Mucosa of descending colon (tissue), 3 donors: ENCODE data around the gene RP2. TPM values are rescaled to one million over a fixed set of nuclear protein-coding genes. Genes with fewer than 3 reads are reported as not detected.

Source experiments
- ATAC-seq: fragments of 200-7000 bp; cut with Tn5 transposase; one replicate; pipeline ENCODE4 v1.9.1; 2020; ENCODE audit warnings: mild to moderate bottlenecking, moderate library complexity
- DNase-seq, 3 donors: peaks; one replicate each; pipeline ENCODE4 v3.0.0-alpha.2; 2020
- H3K36me3 ChIP-seq: fragments of 200-600 bp; one replicate; pipeline ENCODE4 v1.8.0; 2021; ENCODE audit warnings: low read depth, mild to moderate bottlenecking
- H3K4me1 ChIP-seq: fragments of 200-600 bp; one replicate; pipeline ENCODE4 v1.8.0; 2021; ENCODE audit warnings: low read depth, mild to moderate bottlenecking
- H3K4me3 ChIP-seq: fragments of 200-600 bp; one replicate; pipeline ENCODE4 v1.8.0; 2021; ENCODE audit warnings: mild to moderate bottlenecking
- H3K9me3 ChIP-seq: fragments of 200-600 bp; one replicate; pipeline ENCODE4 v1.8.0; 2021; ENCODE audit warnings: mild to moderate bottlenecking
- CTCF ChIP-seq: fragments of 200-600 bp; IDR thresholded peaks from one replicate; pipeline ENCODE4 v1.8.0; 2022; ENCODE audit warnings: antibody characterized with exemption, mild to moderate bottlenecking
- intact Hi-C, 2 donors: fragments of 100-400 bp; cut with DNase I in 1 of 2; cut with micrococcal nuclease in 1 of 2; formaldehyde crosslinking; loops; one replicate each; pipeline versions ENCODE4 v1.11.0 to v1.11.1; 2022; cut with DNase I, micrococcal nuclease
- total RNA-seq, 3 donors: library from RNA; stranded (reverse); fragmentation: NEBNext Ultra II Directional in 2 of 3; extraction: Animal tissue kit (Norgen Biotek cat#: 25700) in 2 of 3; gene quantifications; one replicate each; pipeline versions ENCODE4 v1.2.1 to v1.2.4, GENCODE V29; 2021 to 2023
- donor health status: DM: no; HTN: no; CAD: no; lungs with moderate emphysema.
- donor health status: DM: no; HTN: no; CAD: no.
- donor health status: DM: no; HTN: yes; CAD: no.

The RP2 gene
- total RNA-seq, 3 donors from 2014 or later: 12.1 to 16.9 (median 13.8) TPM

GRCh38 chrX:46903458-46904242 is 66.8 kb downstream of the RP2 start:
- DNase-seq (peak; percentile 80 to 82 (median 81)), ATAC-seq (peak; percentile 99)
- TF ChIP-seq CTCF: peak; percentile 36
- H3K4me3 ChIP-seq: no peak overlapping the region
- no peaks in the 10 kb centered on the region for H3K36me3 ChIP-seq
- H3K4me1 ChIP-seq: no peaks in the 10 kb centered on the region
- H3K9me3 ChIP-seq: no peaks in the 10 kb centered on the region
- intact Hi-C loops: no loop called here

GRCh38 chrX:46904626-46905025 is 67.8 kb downstream of the RP2 start:
- no peak for DNase-seq
- no peak overlapping the region for H3K4me3 ChIP-seq
- no peak for ATAC-seq
- no peaks in the 10 kb centered on the region for H3K9me3 ChIP-seq
- H3K36me3 ChIP-seq: no peaks in the 10 kb centered on the region
- no peaks in the 10 kb centered on the region for H3K4me1 ChIP-seq
- no peak for TF ChIP-seq CTCF
- intact Hi-C loops: no loop called here

GRCh38 chrX:46910415-46910814 is 73.6 kb downstream of the RP2 start:
- no peaks in the 10 kb centered on the region for H3K9me3 ChIP-seq
- no peak for DNase-seq
- H3K4me3 ChIP-seq: no peak overlapping the region
- intact Hi-C loops: no loop called here
- ATAC-seq: no peak
- TF ChIP-seq CTCF: no peak
- no peaks in the 10 kb centered on the region for H3K4me1 ChIP-seq
- H3K36me3 ChIP-seq: no peaks in the 10 kb centered on the region

- peak; percentile 74 to 84 (median 78) for DNase-seq
- peak; percentile 94 for ATAC-seq
- H3K4me3 ChIP-seq: peak within 1 kb of the TSS; percentile 36
- no peaks in the 10 kb centered on the region for H3K36me3 ChIP-seq
- no peaks in the 10 kb centered on the region for H3K4me1 ChIP-seq
- H3K9me3 ChIP-seq: no peaks in the 10 kb centered on the region
- intact Hi-C loops: no loop called here
- no peak for TF ChIP-seq CTCF
Measured at GRCh38 chrX:46912098-46912602, 75.3 kb downstream of the RP2 start, which contains the start of gene JADE3. TSS of gene JADE3 (plus strand) at chrX:46912421. CDS start at chrX:46984895, 72,474 bp downstream.

- ATAC-seq (peak; percentile 64), DNase-seq (peak; percentile 40 to 62 (median 60))
- H3K9me3 ChIP-seq: no peaks in the 10 kb centered on the region
- H3K4me1 ChIP-seq: no peaks in the 10 kb centered on the region
- H3K36me3 ChIP-seq: no peaks in the 10 kb centered on the region
- intact Hi-C loops: no loop called here
- peak overlapping the region; percentile 36 for H3K4me3 ChIP-seq
- no peak for TF ChIP-seq CTCF
Measured at GRCh38 chrX:46912603-46913491, 76.0 kb downstream of the RP2 start.
